ENCODE measurements around the gene KCTD1. TPM values are rescaled to one million over a fixed set of nuclear protein-coding genes. Genes with fewer than 3 reads are reported as not detected.

The KCTD1 gene
- total RNA-seq, 2 experiments from 2014 or later: 3.0 to 3.5 TPM

GRCh38 chr18:26470011-26470637, 78.2 kb downstream of the KCTD1 start:
- DNase-seq (no peak), ATAC-seq (no peak)
- H3K27me3 Mint-ChIP-seq (ENCODE audit: low read depth): no peaks in the 10 kb centered on the region
- H3K9me3 Mint-ChIP-seq (ENCODE audit: insufficient read depth): no peaks in the 10 kb centered on the region
- ChIA-PET CTCF (no interaction called here), POLR2A (no interaction called here)
- H3K4me1 Mint-ChIP-seq (ENCODE audit: low read depth): no peaks in the 10 kb centered on the region
- no peaks in the 10 kb centered on the region for H3K36me3 Mint-ChIP-seq (ENCODE audit: low read depth)
- H3K4me3 Mint-ChIP-seq: no peak overlapping the region
- H3K27ac Mint-ChIP-seq: no peak overlapping the region

GRCh38 chr18:26468931-26469340, 79.4 kb downstream of the KCTD1 start:
- H3K4me1 Mint-ChIP-seq (ENCODE audit: low read depth): no peaks in the 10 kb centered on the region
- H3K27ac Mint-ChIP-seq: no peak overlapping the region
- no peaks in the 10 kb centered on the region for H3K27me3 Mint-ChIP-seq (ENCODE audit: low read depth)
- no peak overlapping the region for H3K4me3 Mint-ChIP-seq
- no peaks in the 10 kb centered on the region for H3K36me3 Mint-ChIP-seq (ENCODE audit: low read depth)
- ATAC-seq (peak; percentile 39), DNase-seq (no peak)
- POLR2A ChIA-PET: no interaction called here
- CTCF ChIA-PET: interaction anchor here (0.7 to 1.2 kb wide), 2 partner anchors 26 to 78 kb away, joined by 3 to 4 read pairs; no protein-coding TSS in a partner anchor
- no peaks in the 10 kb centered on the region for H3K9me3 Mint-ChIP-seq (ENCODE audit: insufficient read depth)

- no peak for DNase-seq
- Mint-ChIP-seq H3K4me1 (ENCODE audit: low read depth) (no peaks in the 10 kb centered on the region), H3K4me3 (no peak overlapping the region), H3K27ac (no peak overlapping the region), H3K9me3 (ENCODE audit: insufficient read depth) (no peaks in the 10 kb centered on the region), H3K36me3 (ENCODE audit: low read depth) (no peaks in the 10 kb centered on the region), H3K27me3 (ENCODE audit: low read depth) (no peaks in the 10 kb centered on the region)
- POLR2A ChIA-PET: no interaction called here
- no peak for ATAC-seq
- CTCF ChIA-PET: interaction anchor here (0.6 kb wide), 1 partner anchor 110 kb away, joined by 3 read pairs; no protein-coding TSS in a partner anchor
Measured at GRCh38 chr18:26466026-26466425, 82.3 kb downstream of the KCTD1 start.

- Mint-ChIP-seq H3K36me3 (ENCODE audit: low read depth) (no peaks in the 10 kb centered on the region), H3K4me1 (ENCODE audit: low read depth) (peaks cover 2% of the 10 kb centered on the region), H3K4me3 (no peak overlapping the region), H3K9me3 (ENCODE audit: insufficient read depth) (no peaks in the 10 kb centered on the region), H3K27me3 (ENCODE audit: low read depth) (no peaks in the 10 kb centered on the region), H3K27ac (no peak overlapping the region)
- no peak for ATAC-seq
- ChIA-PET CTCF (no interaction called here), POLR2A (no interaction called here)
- no peak for DNase-seq
Measured at GRCh38 chr18:26465431-26465830, 82.9 kb downstream of the KCTD1 start.

- ATAC-seq (no peak), DNase-seq (no peak)
- no peaks in the 10 kb centered on the region for H3K36me3 Mint-ChIP-seq (ENCODE audit: low read depth)
- H3K4me1 Mint-ChIP-seq (ENCODE audit: low read depth): peaks cover 2% of the 10 kb centered on the region
- H3K27ac Mint-ChIP-seq: no peak overlapping the region
- CTCF ChIA-PET: no interaction called here
- H3K4me3 Mint-ChIP-seq: no peak overlapping the region
- H3K9me3 Mint-ChIP-seq (ENCODE audit: insufficient read depth): no peaks in the 10 kb centered on the region
- POLR2A ChIA-PET: no interaction called here
- no peaks in the 10 kb centered on the region for H3K27me3 Mint-ChIP-seq (ENCODE audit: low read depth)
Measured at GRCh38 chr18:26464128-26465011, 84.0 kb downstream of the KCTD1 start.

GRCh38 chr18:26462355-26462754, 86.0 kb downstream of the KCTD1 start:
- H3K27me3 Mint-ChIP-seq (ENCODE audit: low read depth): no peaks in the 10 kb centered on the region
- H3K4me3 Mint-ChIP-seq: no peak overlapping the region
- no peak for DNase-seq
- ChIA-PET CTCF (no interaction called here), POLR2A (no interaction called here)
- no peak for ATAC-seq
- H3K4me1 Mint-ChIP-seq (ENCODE audit: low read depth): peaks cover 9% of the 10 kb centered on the region
- no peaks in the 10 kb centered on the region for H3K9me3 Mint-ChIP-seq (ENCODE audit: insufficient read depth)
- H3K27ac Mint-ChIP-seq: no peak overlapping the region
- no peaks in the 10 kb centered on the region for H3K36me3 Mint-ChIP-seq (ENCODE audit: low read depth)

GRCh38 chr18:26461405-26461804, 86.9 kb downstream of the KCTD1 start:
- peaks cover 9% of the 10 kb centered on the region for H3K4me1 Mint-ChIP-seq (ENCODE audit: low read depth)
- POLR2A ChIA-PET: no interaction called here
- no peaks in the 10 kb centered on the region for H3K9me3 Mint-ChIP-seq (ENCODE audit: insufficient read depth)
- no peak for DNase-seq
- H3K36me3 Mint-ChIP-seq (ENCODE audit: low read depth): no peaks in the 10 kb centered on the region
- CTCF ChIA-PET: interaction anchor here (1.4 kb wide), 1 partner anchor 78 kb away, joined by 4 read pairs; no protein-coding TSS in a partner anchor
- H3K27me3 Mint-ChIP-seq (ENCODE audit: low read depth): no peaks in the 10 kb centered on the region
- ATAC-seq: no peak
- no peak overlapping the region for H3K27ac Mint-ChIP-seq
- H3K4me3 Mint-ChIP-seq: no peak overlapping the region

GRCh38 chr18:26460449-26461091, 87.8 kb downstream of the KCTD1 start:
- Mint-ChIP-seq H3K27me3 (ENCODE audit: low read depth) (no peaks in the 10 kb centered on the region), H3K4me3 (no peak overlapping the region), H3K9me3 (ENCODE audit: insufficient read depth) (no peaks in the 10 kb centered on the region), H3K36me3 (ENCODE audit: low read depth) (no peaks in the 10 kb centered on the region), H3K27ac (no peak overlapping the region), H3K4me1 (ENCODE audit: low read depth) (peaks cover 9% of the 10 kb centered on the region)
- POLR2A ChIA-PET: no interaction called here
- ATAC-seq (no peak), DNase-seq (no peak)
- CTCF ChIA-PET: interaction anchor here (0.7 to 1.4 kb wide), 2 partner anchors 15 to 77 kb away, joined by 3 to 4 read pairs; no protein-coding TSS in a partner anchor

GRCh38 chr18:26459884-26460283, 88.5 kb downstream of the KCTD1 start:
- no peaks in the 10 kb centered on the region for H3K9me3 Mint-ChIP-seq (ENCODE audit: insufficient read depth)
- DNase-seq: no peak
- no peaks in the 10 kb centered on the region for H3K27me3 Mint-ChIP-seq (ENCODE audit: low read depth)
- no peak overlapping the region for H3K27ac Mint-ChIP-seq
- peaks cover 9% of the 10 kb centered on the region for H3K4me1 Mint-ChIP-seq (ENCODE audit: low read depth)
- ChIA-PET POLR2A (no interaction called here), CTCF (no interaction called here)
- ATAC-seq: no peak
- H3K4me3 Mint-ChIP-seq: no peak overlapping the region
- no peaks in the 10 kb centered on the region for H3K36me3 Mint-ChIP-seq (ENCODE audit: low read depth)

GRCh38 chr18:26459340-26459739, 89.0 kb downstream of the KCTD1 start:
- Mint-ChIP-seq H3K4me1 (ENCODE audit: low read depth) (peaks cover 9% of the 10 kb centered on the region), H3K27ac (no peak overlapping the region), H3K36me3 (ENCODE audit: low read depth) (no peaks in the 10 kb centered on the region), H3K4me3 (no peak overlapping the region), H3K27me3 (ENCODE audit: low read depth) (no peaks in the 10 kb centered on the region), H3K9me3 (ENCODE audit: insufficient read depth) (no peaks in the 10 kb centered on the region)
- DNase-seq (no peak), ATAC-seq (no peak)
- ChIA-PET CTCF (no interaction called here), POLR2A (no interaction called here)

- ChIA-PET POLR2A (no interaction called here), CTCF (no interaction called here)
- H3K4me1 Mint-ChIP-seq (ENCODE audit: low read depth): peaks cover 9% of the 10 kb centered on the region
- H3K9me3 Mint-ChIP-seq (ENCODE audit: insufficient read depth): no peaks in the 10 kb centered on the region
- ATAC-seq: no peak
- no peaks in the 10 kb centered on the region for H3K36me3 Mint-ChIP-seq (ENCODE audit: low read depth)
- H3K27me3 Mint-ChIP-seq (ENCODE audit: low read depth): no peaks in the 10 kb centered on the region
- no peak for DNase-seq
- no peak overlapping the region for H3K4me3 Mint-ChIP-seq
- peak overlapping the region; percentile 8 for H3K27ac Mint-ChIP-seq
Measured at GRCh38 chr18:26458526-26459232, 89.7 kb downstream of the KCTD1 start.

All from activated CD8-positive, alpha-beta T cell treated with anti-CD3 and anti-CD28 coated beads, Interleukin-2, amount 10 ng/mL, durations not matched to agents 7 days and 5 days (primary cell).